Measurements from ENCODE around the gene OGFR.

The OGFR gene

GRCh38 chr20:62777528-62777830 lies 27.2 kb upstream of the OGFR start:
- TF ChIP-seq CTCF (IDR thresholded peaks at IDR 0.05) = no peak
- Histone ChIP-seq H3K4me3 (no peak overlapping the region), H3K27ac (no peak overlapping the region)
- no peak for DNase-seq (ENCODE audit: low spot score)

- no peak for TF ChIP-seq CTCF (IDR thresholded peaks at IDR 0.05)
- DNase-seq (ENCODE audit: low spot score) = no peak
- Histone ChIP-seq H3K27ac (no peak overlapping the region), H3K4me3 (no peak overlapping the region)
Observed at GRCh38 chr20:62778058-62778457, 26.6 kb upstream of the OGFR start.

- DNase-seq (ENCODE audit: low spot score) = no peak
- no peak for TF ChIP-seq CTCF (IDR thresholded peaks at IDR 0.05)
- Histone ChIP-seq H3K4me3 (no peak overlapping the region), H3K27ac (no peak overlapping the region)
Observed at GRCh38 chr20:62778601-62779416, 25.8 kb upstream of the OGFR start.

- no peak for TF ChIP-seq CTCF (IDR thresholded peaks at IDR 0.05)
- no peak overlapping the region for H3K4me3 ChIP-seq
- DNase-seq (ENCODE audit: low spot score) = no peak
- no peak overlapping the region for H3K27ac ChIP-seq
Observed at GRCh38 chr20:62779417-62779685, 25.3 kb upstream of the OGFR start.

GRCh38 chr20:62780204-62780603 lies 24.4 kb upstream of the OGFR start:
- no peak for DNase-seq (ENCODE audit: low spot score)
- Histone ChIP-seq H3K4me3 (no peak overlapping the region), H3K27ac (no peak overlapping the region)
- no peak for TF ChIP-seq CTCF (IDR thresholded peaks at IDR 0.05)

- Histone ChIP-seq H3K4me3 (no peak overlapping the region), H3K27ac (no peak overlapping the region)
- TF ChIP-seq CTCF (IDR thresholded peaks at IDR 0.05) = no peak
- DNase-seq (ENCODE audit: low spot score) = no peak
Observed at GRCh38 chr20:62780696-62781095, 23.9 kb upstream of the OGFR start.

GRCh38 chr20:62782149-62782892 lies 22.3 kb upstream of the OGFR start:
- DNase-seq (ENCODE audit: low spot score) = no peak
- TF ChIP-seq CTCF (IDR thresholded peaks at IDR 0.05) = no peak
- Histone ChIP-seq H3K4me3 (no peak overlapping the region), H3K27ac (no peak overlapping the region)
